Measurements from ENCODE around the gene PCGF3.
"Not testable (repeated sequence)": the region's sequence is repeated elsewhere in the genome, so short reads cannot be mapped to it uniquely, and the experiment has no call there.

The PCGF3 gene

GRCh38 chr4:742742-743311 lies 37.2 kb downstream of the PCGF3 start:
- peak; percentile 30 for DNase-seq

- DNase-seq, result no peak
Observed at GRCh38 chr4:743463-744211, 38.0 kb downstream of the PCGF3 start.

GRCh38 chr4:744212-744841 lies 38.7 kb downstream of the PCGF3 start:
- DNase-seq, result no peak

- no peak for DNase-seq
Observed at GRCh38 chr4:747546-748170, 42.0 kb downstream of the PCGF3 start.

- no peak for DNase-seq
Observed at GRCh38 chr4:748461-748860, 42.8 kb downstream of the PCGF3 start.

- no peak for DNase-seq
Observed at GRCh38 chr4:749698-750666, 44.4 kb downstream of the PCGF3 start.

GRCh38 chr4:751676-752075 lies 46.0 kb downstream of the PCGF3 start:
- DNase-seq, result no peak

GRCh38 chr4:752196-752861 lies 46.7 kb downstream of the PCGF3 start:
- DNase-seq, result no peak

- DNase-seq, result not testable (repeated sequence)
Observed at GRCh38 chr4:753186-753585, 47.6 kb downstream of the PCGF3 start.

- no peak for DNase-seq
Observed at GRCh38 chr4:754221-755120, 48.8 kb downstream of the PCGF3 start.

GRCh38 chr4:757111-757510 lies 51.5 kb downstream of the PCGF3 start:
- no peak for DNase-seq

- not testable (repeated sequence) for DNase-seq
Observed at GRCh38 chr4:759810-760209, 54.2 kb downstream of the PCGF3 start.

GRCh38 chr4:760616-761015 lies 55.0 kb downstream of the PCGF3 start:
- DNase-seq, result no peak

- DNase-seq, result no peak
Observed at GRCh38 chr4:761086-761485, 55.5 kb downstream of the PCGF3 start.

GRCh38 chr4:761739-762138 lies 56.1 kb downstream of the PCGF3 start:
- DNase-seq, result no peak

GRCh38 chr4:762211-763190 lies 56.9 kb downstream of the PCGF3 start:
- peak; percentile 18 for DNase-seq

- DNase-seq, result no peak
Observed at GRCh38 chr4:763191-763810, 57.7 kb downstream of the PCGF3 start.

- DNase-seq, result no peak
Observed at GRCh38 chr4:763922-764321, 58.3 kb downstream of the PCGF3 start.

Data from kidney glomerular epithelial cell (primary cell).